GM12872 (cell line): ENCODE measurements around the gene TRMT13.
A peak's percentile ranks its signal among the peaks of the same experiment; 100 is the strongest.

Source experiments
- TF ChIP-seq, protein P1 (sequence below): IDR thresholded peaks from 3 replicates; pipeline ENCODE4 v1.5.1; 2011; ENCODE audit warnings: low read depth, mild to moderate bottlenecking, low read length, moderate library complexity; ENCODE audit not compliant: insufficient read depth

The TRMT13 gene

DNA sequence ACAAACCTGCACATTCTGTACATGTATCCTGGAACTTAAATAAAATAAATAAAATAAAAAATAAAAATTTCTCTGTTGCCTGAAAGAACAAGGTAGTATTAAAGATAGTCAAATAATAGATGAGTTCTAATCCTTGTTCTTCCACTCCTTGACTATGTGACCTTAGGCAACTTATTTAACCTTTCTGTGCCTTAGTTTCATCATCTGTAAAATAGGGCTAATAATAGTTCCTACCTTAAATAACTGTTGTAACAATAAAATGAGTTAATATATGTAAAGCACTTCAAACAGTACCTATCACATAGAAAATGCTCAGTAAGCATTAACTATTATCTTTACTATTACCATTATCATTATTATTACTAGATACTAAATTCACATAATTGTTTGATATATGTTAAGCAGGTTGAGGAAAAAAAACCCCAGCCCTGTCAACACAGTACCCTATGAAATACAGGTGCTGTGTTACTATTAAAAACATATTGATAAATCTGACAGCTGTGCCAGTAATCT lies 23.4 kb upstream of the TRMT13 start:
- TF ChIP-seq, protein P1, sequence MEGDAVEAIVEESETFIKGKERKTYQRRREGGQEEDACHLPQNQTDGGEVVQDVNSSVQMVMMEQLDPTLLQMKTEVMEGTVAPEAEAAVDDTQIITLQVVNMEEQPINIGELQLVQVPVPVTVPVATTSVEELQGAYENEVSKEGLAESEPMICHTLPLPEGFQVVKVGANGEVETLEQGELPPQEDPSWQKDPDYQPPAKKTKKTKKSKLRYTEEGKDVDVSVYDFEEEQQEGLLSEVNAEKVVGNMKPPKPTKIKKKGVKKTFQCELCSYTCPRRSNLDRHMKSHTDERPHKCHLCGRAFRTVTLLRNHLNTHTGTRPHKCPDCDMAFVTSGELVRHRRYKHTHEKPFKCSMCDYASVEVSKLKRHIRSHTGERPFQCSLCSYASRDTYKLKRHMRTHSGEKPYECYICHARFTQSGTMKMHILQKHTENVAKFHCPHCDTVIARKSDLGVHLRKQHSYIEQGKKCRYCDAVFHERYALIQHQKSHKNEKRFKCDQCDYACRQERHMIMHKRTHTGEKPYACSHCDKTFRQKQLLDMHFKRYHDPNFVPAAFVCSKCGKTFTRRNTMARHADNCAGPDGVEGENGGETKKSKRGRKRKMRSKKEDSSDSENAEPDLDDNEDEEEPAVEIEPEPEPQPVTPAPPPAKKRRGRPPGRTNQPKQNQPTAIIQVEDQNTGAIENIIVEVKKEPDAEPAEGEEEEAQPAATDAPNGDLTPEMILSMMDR, result no peak

DNA sequence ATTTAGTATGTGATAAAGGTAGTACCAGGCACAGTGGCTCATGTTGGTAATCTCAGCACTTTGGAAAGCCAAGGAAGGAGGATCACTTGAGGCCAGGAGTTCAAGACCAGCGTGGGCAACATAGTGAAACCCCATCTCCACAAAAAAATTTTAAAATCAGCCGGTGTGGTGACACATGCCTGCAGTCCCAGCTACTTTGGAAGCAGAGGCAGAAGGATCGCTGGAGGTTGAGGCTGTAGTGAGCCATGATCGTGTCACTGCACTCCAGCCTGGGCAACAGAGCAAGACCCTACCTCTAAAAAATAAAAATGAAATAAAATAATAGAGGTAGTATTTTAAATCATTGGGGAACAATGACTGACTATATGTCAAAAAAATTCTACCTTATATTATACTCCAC lies 17.4 kb upstream of the TRMT13 start:
- TF ChIP-seq, protein P1, result no peak

DNA sequence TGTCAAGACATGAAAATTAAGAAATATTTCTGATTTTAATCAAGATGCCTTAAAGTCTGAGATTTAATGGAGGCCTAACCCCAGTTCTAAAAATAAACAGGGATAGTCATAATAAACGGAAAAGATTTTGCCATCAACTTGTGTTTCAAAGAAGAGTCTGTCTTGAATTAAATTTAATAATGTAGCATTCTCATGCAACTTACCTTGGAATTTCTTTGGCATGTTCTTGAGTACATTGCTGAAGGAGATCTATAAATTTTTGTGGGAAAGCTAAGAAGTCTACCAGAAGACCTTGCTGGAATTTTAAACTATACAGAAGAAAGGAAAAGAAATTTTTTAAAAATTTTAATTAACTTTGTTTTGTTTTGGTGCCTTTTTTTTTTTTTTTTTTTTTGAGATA lies 10.8 kb upstream of the TRMT13 start:
- TF ChIP-seq, protein P1, result no peak

DNA sequence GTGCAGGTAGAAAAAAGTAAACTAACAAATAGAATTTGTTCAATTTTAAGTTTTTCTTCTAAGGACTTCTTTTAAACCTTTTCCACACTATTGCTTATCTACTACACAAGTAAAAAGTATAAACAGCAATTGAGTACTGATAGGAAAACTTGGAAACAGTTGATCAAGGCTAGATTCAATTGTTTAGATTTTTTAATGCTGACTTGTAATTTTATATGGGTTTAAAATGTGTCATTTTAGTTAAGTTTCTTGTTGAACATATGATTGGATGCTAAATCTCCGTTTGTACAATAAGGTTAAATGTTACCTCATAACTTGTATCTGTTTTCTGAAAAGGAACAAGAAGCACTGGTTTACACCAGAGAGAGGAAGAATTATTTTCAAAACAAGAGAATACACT lies 5.7 kb upstream of the TRMT13 start:
- TF ChIP-seq, protein P1, result no peak

DNA sequence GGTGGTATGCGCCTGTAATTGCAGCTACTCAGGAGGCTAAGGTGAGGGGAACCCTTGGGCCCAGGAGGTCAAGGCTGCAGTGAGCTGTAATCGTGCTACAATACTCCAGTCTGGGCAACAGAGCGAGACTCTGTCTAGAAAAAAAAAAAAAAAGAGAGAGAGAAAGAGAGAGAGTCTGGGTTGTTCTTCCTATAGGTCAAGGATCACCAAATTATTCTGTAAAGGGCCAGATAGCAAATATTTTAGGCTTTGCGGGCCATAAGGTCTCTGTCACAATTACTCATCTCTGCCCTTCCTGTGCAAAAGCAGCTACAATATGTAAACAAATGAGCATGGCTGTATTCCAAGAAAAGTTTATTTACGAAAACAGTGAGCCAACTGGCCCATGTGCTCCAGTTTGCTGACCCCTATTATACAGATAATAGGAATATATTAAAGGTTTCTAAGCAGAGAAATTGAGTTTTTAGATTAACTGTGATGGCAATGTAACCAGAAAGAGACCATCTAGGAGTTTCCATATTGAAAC lies 2.3 kb upstream of the TRMT13 start:
- TF ChIP-seq, protein P1, result no peak

DNA sequence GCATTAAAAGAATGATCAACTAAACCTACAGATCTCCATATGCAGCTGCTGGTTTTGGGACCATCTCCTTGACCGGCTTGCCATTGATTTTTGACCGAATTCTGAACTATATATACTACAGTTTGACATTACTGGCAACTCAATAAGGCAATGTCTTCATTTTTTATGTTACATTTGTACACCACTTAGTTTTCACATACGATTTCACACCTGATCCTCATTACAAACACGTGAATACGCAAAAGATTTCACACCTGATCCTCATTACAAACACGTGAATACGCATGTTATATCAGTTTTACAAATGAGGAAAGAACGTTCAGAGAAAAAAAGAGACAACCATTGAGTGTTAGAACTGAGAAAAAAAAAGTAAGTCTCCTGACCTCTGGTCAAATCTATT lies 1.3 kb upstream of the TRMT13 start:
- TF ChIP-seq, protein P1, result no peak

DNA sequence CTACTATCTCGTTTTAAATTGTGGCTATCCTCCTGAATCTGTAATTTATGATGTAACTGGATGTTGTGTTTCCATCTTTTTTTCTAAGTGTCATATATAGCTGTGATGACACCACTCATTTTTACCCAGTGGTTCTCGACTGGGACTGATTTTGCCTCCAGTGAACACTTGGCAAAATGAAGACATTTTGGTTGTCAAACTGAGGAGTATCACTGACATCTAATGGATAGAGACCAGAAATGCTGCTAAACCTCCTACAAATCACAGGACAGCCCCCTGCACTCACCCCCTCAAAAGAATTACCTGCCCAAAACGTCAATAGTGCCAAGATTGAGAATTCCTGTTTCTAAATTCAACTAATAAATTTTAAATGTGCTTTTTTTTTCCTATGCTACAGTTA lies 1.9 kb downstream of the TRMT13 start:
- TF ChIP-seq, protein P1, result peak; percentile 17; the same call in 1 of the 3 replicates
